ENCODE results near the gene SCGB1A1. TPM values are rescaled to one million over a fixed set of nuclear protein-coding genes. Genes with fewer than 3 reads are reported as not detected.

Gene SCGB1A1
- total RNA-seq, 1 donor from 2014 or later = not detected

GRCh38 chr11:62457478-62457877 lies 38.6 kb downstream of the SCGB1A1 start:
- Mint-ChIP-seq H3K36me3 (ENCODE audit: low read depth) (no peaks in the 10 kb centered on the region), H3K9me3 (no peaks in the 10 kb centered on the region), H3K4me3 (no peak overlapping the region), H3K27me3 (no peaks in the 10 kb centered on the region), H3K27ac (no peak overlapping the region), H3K4me1 (no peaks in the 10 kb centered on the region)
- intact Hi-C loops (cut with micrococcal nuclease) = no loop called here
- no peak for DNase-seq

- DNase-seq = no peak
- H3K4me1 Mint-ChIP-seq = peaks cover 3% of the 10 kb centered on the region
These were observed 39.6 kb downstream of the SCGB1A1 start for GRCh38 chr11:62458212-62459002.

GRCh38 chr11:62459080-62459479 lies 40.2 kb downstream of the SCGB1A1 start:
- Mint-ChIP-seq H3K4me3 (no peak overlapping the region), H3K9me3 (no peaks in the 10 kb centered on the region), H3K36me3 (ENCODE audit: low read depth) (no peaks in the 10 kb centered on the region), H3K27me3 (peaks cover 2% of the 10 kb centered on the region), H3K27ac (no peak overlapping the region), H3K4me1 (peaks cover 3% of the 10 kb centered on the region)
- intact Hi-C loops (cut with micrococcal nuclease) = no loop called here
- DNase-seq = no peak

More at GRCh38 chr11:62458212-62459002, 39.6 kb downstream of the SCGB1A1 start:
- Mint-ChIP-seq H3K27ac (no peak overlapping the region), H3K36me3 (ENCODE audit: low read depth) (no peaks in the 10 kb centered on the region), H3K4me3 (no peak overlapping the region), H3K9me3 (no peaks in the 10 kb centered on the region), H3K27me3 (peaks cover 2% of the 10 kb centered on the region)
- intact Hi-C loops (cut with micrococcal nuclease) = no loop called here

GRCh38 chr11:62461740-62462507 lies 43.1 kb downstream of the SCGB1A1 start:
- intact Hi-C loops (cut with micrococcal nuclease) = no loop called here
- Mint-ChIP-seq H3K9me3 (no peaks in the 10 kb centered on the region), H3K27ac (no peak overlapping the region), H3K4me3 (no peak overlapping the region), H3K27me3 (peaks cover 2% of the 10 kb centered on the region), H3K4me1 (peaks cover 3% of the 10 kb centered on the region), H3K36me3 (ENCODE audit: low read depth) (no peaks in the 10 kb centered on the region)
- DNase-seq = no peak

GRCh38 chr11:62462508-62462892 lies 43.7 kb downstream of the SCGB1A1 start:
- DNase-seq = no peak
- H3K4me1 Mint-ChIP-seq = peaks cover 3% of the 10 kb centered on the region
- no peak overlapping the region for H3K27ac Mint-ChIP-seq
- H3K4me3 Mint-ChIP-seq = no peak overlapping the region
- no peaks in the 10 kb centered on the region for H3K36me3 Mint-ChIP-seq (ENCODE audit: low read depth)
- peaks cover 2% of the 10 kb centered on the region for H3K27me3 Mint-ChIP-seq
- H3K9me3 Mint-ChIP-seq = no peaks in the 10 kb centered on the region
- intact Hi-C loops (cut with micrococcal nuclease) = no loop called here

- no peak overlapping the region for H3K27ac Mint-ChIP-seq
- intact Hi-C loops (cut with micrococcal nuclease) = no loop called here
- H3K4me1 Mint-ChIP-seq = peaks cover 3% of the 10 kb centered on the region
- H3K9me3 Mint-ChIP-seq = no peaks in the 10 kb centered on the region
- no peak overlapping the region for H3K4me3 Mint-ChIP-seq
- peaks cover 2% of the 10 kb centered on the region for H3K27me3 Mint-ChIP-seq
- no peaks in the 10 kb centered on the region for H3K36me3 Mint-ChIP-seq (ENCODE audit: low read depth)
- DNase-seq = no peak
These were observed 44.3 kb downstream of the SCGB1A1 start for GRCh38 chr11:62463121-62463542.

- no peak overlapping the region for H3K4me3 Mint-ChIP-seq
- H3K4me1 Mint-ChIP-seq = peaks cover 3% of the 10 kb centered on the region
- no peaks in the 10 kb centered on the region for H3K9me3 Mint-ChIP-seq
- no peaks in the 10 kb centered on the region for H3K36me3 Mint-ChIP-seq (ENCODE audit: low read depth)
- intact Hi-C loops (cut with micrococcal nuclease) = no loop called here
- DNase-seq = no peak
- H3K27me3 Mint-ChIP-seq = peaks cover 2% of the 10 kb centered on the region
- H3K27ac Mint-ChIP-seq = no peak overlapping the region
These were observed 45.8 kb downstream of the SCGB1A1 start for GRCh38 chr11:62464655-62465054.

GRCh38 chr11:62466444-62466843 lies 47.6 kb downstream of the SCGB1A1 start:
- intact Hi-C loops (cut with micrococcal nuclease) = no loop called here
- Mint-ChIP-seq H3K4me3 (no peak overlapping the region), H3K36me3 (ENCODE audit: low read depth) (no peaks in the 10 kb centered on the region), H3K4me1 (peaks cover 3% of the 10 kb centered on the region), H3K27ac (no peak overlapping the region), H3K27me3 (peaks cover 2% of the 10 kb centered on the region), H3K9me3 (no peaks in the 10 kb centered on the region)
- DNase-seq = no peak

GRCh38 chr11:62468577-62468976 lies 49.7 kb downstream of the SCGB1A1 start:
- Mint-ChIP-seq H3K9me3 (no peaks in the 10 kb centered on the region), H3K27ac (no peak overlapping the region), H3K4me1 (peaks cover 7% of the 10 kb centered on the region), H3K27me3 (no peaks in the 10 kb centered on the region), H3K36me3 (ENCODE audit: low read depth) (no peaks in the 10 kb centered on the region), H3K4me3 (no peak overlapping the region)
- intact Hi-C loops (cut with micrococcal nuclease) = no loop called here
- no peak for DNase-seq

- H3K36me3 Mint-ChIP-seq (ENCODE audit: low read depth) = no peaks in the 10 kb centered on the region
- intact Hi-C loops (cut with micrococcal nuclease) = no loop called here
- no peak overlapping the region for H3K4me3 Mint-ChIP-seq
- H3K4me1 Mint-ChIP-seq = peaks cover 7% of the 10 kb centered on the region
- no peaks in the 10 kb centered on the region for H3K27me3 Mint-ChIP-seq
- DNase-seq = no peak
- no peaks in the 10 kb centered on the region for H3K9me3 Mint-ChIP-seq
- no peak overlapping the region for H3K27ac Mint-ChIP-seq
These were observed 52.8 kb downstream of the SCGB1A1 start for GRCh38 chr11:62471603-62472002.

GRCh38 chr11:62472063-62472884 lies 53.4 kb downstream of the SCGB1A1 start:
- DNase-seq = no peak

More at GRCh38 chr11:62472063-62472884, 53.4 kb downstream of the SCGB1A1 start:
- Mint-ChIP-seq H3K27ac (no peak overlapping the region), H3K4me1 (peaks cover 7% of the 10 kb centered on the region), H3K27me3 (no peaks in the 10 kb centered on the region), H3K9me3 (no peaks in the 10 kb centered on the region), H3K36me3 (ENCODE audit: low read depth) (no peaks in the 10 kb centered on the region), H3K4me3 (no peak overlapping the region)
- intact Hi-C loops (cut with micrococcal nuclease) = no loop called here

Measured in activated CD4-positive, alpha-beta T cell treated with anti-CD3 and anti-CD28 coated beads, Interleukin-2, amount 10 ng/mL, durations not matched to agents 24 days and 14 days (primary cell).